Glutamatergic neuron (in vitro differentiated cells): Measurements from ENCODE around the gene MTURN. TPM values are rescaled to one million over a fixed set of nuclear protein-coding genes. Genes with fewer than 3 reads are reported as not detected.

Source experiments
- DNase-seq: peaks from one replicate; pipeline ENCODE4 v3.0.0; 2022
- H3K27ac Mint-ChIP-seq: one replicate; pipeline ENCODE4 v1.8.0; 2020; ENCODE audit warnings: mild to moderate bottlenecking, mixed read lengths, inconsistent platforms; ENCODE audit not compliant: unreplicated experiment
- H3K27me3 Mint-ChIP-seq: one replicate; pipeline ENCODE4 v1.8.0; 2020; ENCODE audit warnings: mild to moderate bottlenecking, moderate library complexity, mixed read lengths, inconsistent platforms; ENCODE audit not compliant: unreplicated experiment
- H3K36me3 Mint-ChIP-seq: one replicate; pipeline ENCODE4 v1.8.0; 2020; ENCODE audit warnings: mild to moderate bottlenecking, mixed read lengths, inconsistent platforms; ENCODE audit not compliant: unreplicated experiment
- H3K4me1 Mint-ChIP-seq: one replicate; pipeline ENCODE4 v1.8.0; 2020; ENCODE audit warnings: mild to moderate bottlenecking, low read depth, mixed read lengths, inconsistent platforms; ENCODE audit not compliant: unreplicated experiment
- H3K4me3 Mint-ChIP-seq: one replicate; pipeline ENCODE4 v1.8.0; 2020; ENCODE audit warnings: mild to moderate bottlenecking, mixed read lengths, inconsistent platforms; ENCODE audit not compliant: unreplicated experiment
- H3K9me3 Mint-ChIP-seq: one replicate; pipeline ENCODE4 v1.8.0; 2020; ENCODE audit warnings: mild to moderate bottlenecking, moderate library complexity, mixed read lengths, inconsistent platforms; ENCODE audit not compliant: unreplicated experiment
- CTCF ChIP-seq: fragments of 200-600 bp; sonication (generic); IDR thresholded peaks from one replicate; pipeline ENCODE4 v1.5.0; 2021; ENCODE audit not compliant: partially characterized antibody, unreplicated experiment
- total RNA-seq: library from RNA; stranded (reverse); fragmentation: NEBNext Ultra II Directional; extraction: Animal tissue kit (Norgen Biotek cat#: 25700); gene quantifications from one replicate; pipeline ENCODE4 v1.2.1, GENCODE V29; 2021; ENCODE audit not compliant: unreplicated experiment

The MTURN gene
- total RNA-seq, 1 donor from 2014 or later, result 32.6 TPM

GRCh38 chr7:30165590-30165989 is 30.8 kb downstream of the MTURN start:
- DNase-seq, result no peak
- Mint-ChIP-seq H3K9me3 (peaks cover 2% of the 10 kb centered on the region), H3K4me3 (no peak overlapping the region), H3K27me3 (peaks cover 2% of the 10 kb centered on the region), H3K4me1 (peaks cover 69% of the 10 kb centered on the region), H3K36me3 (no peaks in the 10 kb centered on the region), H3K27ac (peak overlapping the region; percentile 19)
- no peak for TF ChIP-seq CTCF

GRCh38 chr7:30166155-30166840 is 31.5 kb downstream of the MTURN start:
- no peaks in the 10 kb centered on the region for H3K36me3 Mint-ChIP-seq
- peaks cover 67% of the 10 kb centered on the region for H3K4me1 Mint-ChIP-seq
- TF ChIP-seq CTCF, result no peak
- H3K27me3 Mint-ChIP-seq, result peaks cover 2% of the 10 kb centered on the region
- peaks cover 5% of the 10 kb centered on the region for H3K9me3 Mint-ChIP-seq
- no peak for DNase-seq
- no peak overlapping the region for H3K4me3 Mint-ChIP-seq
- H3K27ac Mint-ChIP-seq, result peak overlapping the region; percentile 60

- Mint-ChIP-seq H3K27me3 (peaks cover 2% of the 10 kb centered on the region), H3K4me3 (peak overlapping the region; percentile 63), H3K36me3 (no peaks in the 10 kb centered on the region), H3K9me3 (peaks cover 5% of the 10 kb centered on the region), H3K4me1 (peaks cover 66% of the 10 kb centered on the region), H3K27ac (peak overlapping the region; percentile 60)
- DNase-seq, result no peak
- no peak for TF ChIP-seq CTCF
These were observed 32.1 kb downstream of the MTURN start for GRCh38 chr7:30166841-30167235.

- H3K4me1 Mint-ChIP-seq, result peaks cover 66% of the 10 kb centered on the region
- DNase-seq, result no peak
- no peaks in the 10 kb centered on the region for H3K27me3 Mint-ChIP-seq
- H3K9me3 Mint-ChIP-seq, result peaks cover 3% of the 10 kb centered on the region
- H3K4me3 Mint-ChIP-seq, result peak overlapping the region; percentile 37
- TF ChIP-seq CTCF, result no peak
- H3K36me3 Mint-ChIP-seq, result no peaks in the 10 kb centered on the region
- H3K27ac Mint-ChIP-seq, result no peak overlapping the region
These were observed 33.1 kb downstream of the MTURN start for GRCh38 chr7:30167901-30168300.

- no peak for TF ChIP-seq CTCF
- Mint-ChIP-seq H3K4me1 (peaks cover 61% of the 10 kb centered on the region), H3K4me3 (peak overlapping the region; percentile 17), H3K36me3 (no peaks in the 10 kb centered on the region), H3K27me3 (peaks cover 1% of the 10 kb centered on the region), H3K27ac (peak overlapping the region; percentile 2), H3K9me3 (peaks cover 3% of the 10 kb centered on the region)
- DNase-seq, result no peak
These were observed 34.2 kb downstream of the MTURN start for GRCh38 chr7:30168835-30169573.
